GM18505 (cell line): ENCODE results near the gene PDIA3.

Experiments
- ATAC-seq: cut with Tn5 transposase; IDR thresholded peaks from one replicate; pipeline ENCODE4 v1.9.1; 2021; ENCODE audit not compliant: unreplicated experiment
- POLR2A ChIP-seq: IDR thresholded peaks from 4 replicates; pipeline ENCODE4 v1.6.1; 2011; ENCODE audit warnings: borderline replicate concordance; ENCODE audit not compliant: insufficient read depth, insufficient read length; ENCODE audit errors: extremely low read depth

PDIA3 gene

GRCh38 chr15:43821505-43821904 is 75.3 kb downstream of the PDIA3 start:
- no peak for ATAC-seq
- no peak for TF ChIP-seq POLR2A
